Stimulated activated CD4-positive, alpha-beta T cell treated with anti-CD3 and anti-CD28 coated beads, Interleukin-12 subunit alpha, Interleukin-12 subunit beta, amount 100 ng/mL, for 24 hours (primary cell): ENCODE data around the gene KANK3.
A peak's percentile ranks its signal among the peaks of the same experiment; 100 is the strongest.
"Not testable (repeated sequence)": the region's sequence is repeated elsewhere in the genome, so short reads cannot be mapped to it uniquely, and the experiment has no call there.

Experiments
- DNase-seq, 2 experiments: peaks; one replicate each; pipeline ENCODE4 v3.0.0-alpha.2; 2020; ENCODE audit warnings: low read depth in 2 of 2

Gene KANK3

GRCh38 chr19:8320564-8321066 lies 22.4 kb downstream of the KANK3 start:
- no peak for DNase-seq

- DNase-seq = no peak
Measured at GRCh38 chr19:8319807-8320520, 23.1 kb downstream of the KANK3 start.

GRCh38 chr19:8318835-8319234 lies 24.2 kb downstream of the KANK3 start:
- not testable (repeated sequence) for DNase-seq

GRCh38 chr19:8316351-8317125 lies 26.5 kb downstream of the KANK3 start:
- no peak for DNase-seq

GRCh38 chr19:8314981-8315640 lies 28.0 kb downstream of the KANK3 start:
- DNase-seq = not testable (repeated sequence)

- no peak for DNase-seq
Measured at GRCh38 chr19:8311461-8312260, 31.4 kb downstream of the KANK3 start.

- DNase-seq = no peak
Measured at GRCh38 chr19:8310342-8311055, 32.6 kb downstream of the KANK3 start.

GRCh38 chr19:8308891-8309291 lies 34.2 kb downstream of the KANK3 start:
- no peak for DNase-seq

- peak; percentile 74 to 81 for DNase-seq
Measured at GRCh38 chr19:8307965-8308866, 34.8 kb downstream of the KANK3 start, which contains the start of gene CD320. TSS of gene CD320 (minus strand) at chr19:8308358. CDS start at chr19:8308290, 68 bp downstream.

GRCh38 chr19:8307400-8307964 lies 35.6 kb downstream of the KANK3 start:
- no peak for DNase-seq

- no peak for DNase-seq
Measured at GRCh38 chr19:8306235-8307054, 36.6 kb downstream of the KANK3 start.

- no peak for DNase-seq
Measured at GRCh38 chr19:8305798-8306197, 37.3 kb downstream of the KANK3 start.

GRCh38 chr19:8304841-8305621 lies 38.0 kb downstream of the KANK3 start:
- DNase-seq = no peak

- DNase-seq = no peak
Measured at GRCh38 chr19:8302734-8303133, 40.3 kb downstream of the KANK3 start.

- DNase-seq = no peak
Measured at GRCh38 chr19:8302357-8302691, 40.7 kb downstream of the KANK3 start.

- not testable (repeated sequence) for DNase-seq
Measured at GRCh38 chr19:8291337-8291736, 51.7 kb downstream of the KANK3 start.

- not testable (repeated sequence) for DNase-seq
Measured at GRCh38 chr19:8276508-8276907, 66.6 kb downstream of the KANK3 start.
